Activated T-cell treated with anti-CD3 and anti-CD28 coated beads, Interleukin-2, amount 50 U/mL, for 72 hours (primary cell): Measurements from ENCODE around the gene KRT71. TPM values are rescaled to one million over a fixed set of nuclear protein-coding genes. Genes with fewer than 3 reads are reported as not detected.

Experiments used
- ATAC-seq, 2 donors: fragments of 150-1000 bp; cut with Tn5 transposase; replicated peaks in 1 of 2; 2 replicates each; pipeline ENCODE4 v1.10.0; 2021; ENCODE audit warnings: moderate library complexity in 2 of 2, mild to moderate bottlenecking in 1 of 2
- DNase-seq, 2 donors: peaks; one replicate each; pipeline ENCODE4 v3.0.0; 2021 to 2022; ENCODE audit warnings: mixed read lengths in 1 of 2
- H3K27ac Mint-ChIP-seq: one replicate; pipeline ENCODE4 v1.8.0; 2022; ENCODE audit warnings: mild to moderate bottlenecking, moderate library complexity, mixed read lengths
- H3K27me3 Mint-ChIP-seq: one replicate; pipeline ENCODE4 v1.8.0; 2022; ENCODE audit warnings: low read depth, mixed read lengths
- H3K36me3 Mint-ChIP-seq, 2 donors: one replicate each; pipeline ENCODE4 v1.8.0; 2022; ENCODE audit warnings: mixed read lengths in 2 of 2, mild to moderate bottlenecking in 1 of 2; ENCODE audit not compliant: insufficient read depth in 2 of 2
- H3K4me1 Mint-ChIP-seq: one replicate; pipeline ENCODE4 v1.8.0; 2022; ENCODE audit warnings: low read depth, mixed read lengths
- H3K4me3 Mint-ChIP-seq, 2 donors: one replicate each; pipeline ENCODE4 v1.8.0; 2022; ENCODE audit warnings: mild to moderate bottlenecking in 2 of 2, mixed read lengths in 2 of 2, moderate library complexity in 2 of 2
- H3K9me3 Mint-ChIP-seq, 2 donors: one replicate each; pipeline ENCODE4 v1.8.0; 2022; ENCODE audit warnings: mixed read lengths in 2 of 2
- total RNA-seq, 2 donors: library from RNA; stranded (reverse); gene quantifications; one replicate each; pipeline ENCODE4 v1.2.3, GENCODE V29; 2022

Gene KRT71
- total RNA-seq, 2 donors from 2014 or later, result not detected

DNA sequence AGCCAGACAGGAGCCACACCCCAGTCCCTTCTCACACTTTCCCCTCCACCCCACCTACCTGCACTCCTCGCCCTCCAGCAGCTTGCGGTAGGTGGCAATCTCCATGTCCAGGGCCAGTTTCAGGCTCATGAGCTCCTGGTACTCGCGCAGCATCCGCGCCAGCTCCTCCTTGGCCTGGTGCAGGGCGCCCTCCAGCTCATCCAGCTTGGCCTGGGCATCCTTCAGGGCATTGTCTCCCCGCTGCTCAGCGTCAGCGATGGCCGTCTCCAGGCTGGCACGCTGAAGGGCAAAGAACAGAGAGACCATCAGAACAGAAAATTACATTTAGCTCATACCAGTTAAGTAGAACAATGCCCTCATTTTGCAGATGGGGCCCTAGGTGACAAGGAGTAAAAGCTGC is 15.2 kb upstream of the KRT71 start:
- ATAC-seq (no peak), DNase-seq (no peak)
- no peaks in the 10 kb centered on the region for H3K9me3 Mint-ChIP-seq
- peaks cover 4% of the 10 kb centered on the region for H3K4me1 Mint-ChIP-seq
- H3K36me3 Mint-ChIP-seq, result no peaks in the 10 kb centered on the region
- H3K27me3 Mint-ChIP-seq, result peaks cover 21% of the 10 kb centered on the region
- no peak overlapping the region for H3K4me3 Mint-ChIP-seq
- H3K27ac Mint-ChIP-seq, result no peak overlapping the region

DNA sequence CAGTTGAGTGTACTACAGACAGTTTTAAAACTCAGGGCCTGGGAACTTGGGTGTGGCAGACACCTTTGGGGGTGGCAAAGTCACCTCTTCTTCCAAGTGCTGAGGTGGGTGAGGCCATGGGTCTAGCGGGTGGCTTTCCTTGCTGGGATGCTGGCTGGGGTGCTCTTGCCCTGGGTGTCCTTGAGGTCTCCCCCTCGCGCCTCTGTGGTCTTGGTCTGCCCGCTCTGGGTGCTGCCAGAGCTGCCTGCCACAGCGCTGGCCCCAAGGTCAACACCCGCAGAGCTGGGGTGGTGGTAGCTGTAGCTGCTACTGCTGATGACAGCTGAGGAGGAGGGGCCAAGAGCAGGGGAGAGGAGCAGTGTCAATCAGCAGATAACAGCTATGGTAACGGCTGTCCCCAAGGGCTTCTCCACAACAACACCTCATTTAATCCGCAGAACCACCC is 13.9 kb upstream of the KRT71 start:
- H3K4me1 Mint-ChIP-seq, result no peaks in the 10 kb centered on the region
- peak in 1 of 2 donors; percentile 59 for ATAC-seq

DNA sequence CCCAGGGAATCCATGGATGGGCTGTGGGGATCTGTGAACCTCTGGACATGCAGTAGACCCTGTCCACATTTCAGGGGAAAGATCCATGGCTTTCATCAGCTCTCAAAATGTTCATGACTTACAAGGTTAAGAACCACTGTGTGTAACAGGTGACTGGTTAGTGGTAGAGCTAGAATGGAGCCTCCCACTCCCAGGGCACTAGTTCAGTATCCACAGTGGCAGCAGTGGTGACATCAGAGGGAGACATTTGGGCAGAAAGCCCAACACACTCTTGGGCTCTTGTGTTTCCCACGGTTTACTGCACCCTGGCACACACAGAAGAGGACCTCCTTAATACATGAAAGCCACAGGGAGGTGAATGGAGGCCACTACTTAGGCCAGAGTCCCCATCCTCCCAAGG is 11.6 kb upstream of the KRT71 start:
- H3K27ac Mint-ChIP-seq, result no peak overlapping the region
- H3K4me3 Mint-ChIP-seq, result no peak overlapping the region
- ATAC-seq (no peak), DNase-seq (no peak)
- no peaks in the 10 kb centered on the region for H3K4me1 Mint-ChIP-seq
- H3K9me3 Mint-ChIP-seq, result no peaks in the 10 kb centered on the region
- H3K36me3 Mint-ChIP-seq, result no peaks in the 10 kb centered on the region
- peaks cover 21% of the 10 kb centered on the region for H3K27me3 Mint-ChIP-seq

More for the DNA sequence above, 13.9 kb upstream of the KRT71 start:
- no peak overlapping the region for H3K4me3 Mint-ChIP-seq
- peaks cover 21% of the 10 kb centered on the region for H3K27me3 Mint-ChIP-seq
- peak in 1 of 2 donors; percentile 6 for DNase-seq
- H3K36me3 Mint-ChIP-seq, result no peaks in the 10 kb centered on the region
- H3K27ac Mint-ChIP-seq, result no peak overlapping the region
- no peaks in the 10 kb centered on the region for H3K9me3 Mint-ChIP-seq

DNA sequence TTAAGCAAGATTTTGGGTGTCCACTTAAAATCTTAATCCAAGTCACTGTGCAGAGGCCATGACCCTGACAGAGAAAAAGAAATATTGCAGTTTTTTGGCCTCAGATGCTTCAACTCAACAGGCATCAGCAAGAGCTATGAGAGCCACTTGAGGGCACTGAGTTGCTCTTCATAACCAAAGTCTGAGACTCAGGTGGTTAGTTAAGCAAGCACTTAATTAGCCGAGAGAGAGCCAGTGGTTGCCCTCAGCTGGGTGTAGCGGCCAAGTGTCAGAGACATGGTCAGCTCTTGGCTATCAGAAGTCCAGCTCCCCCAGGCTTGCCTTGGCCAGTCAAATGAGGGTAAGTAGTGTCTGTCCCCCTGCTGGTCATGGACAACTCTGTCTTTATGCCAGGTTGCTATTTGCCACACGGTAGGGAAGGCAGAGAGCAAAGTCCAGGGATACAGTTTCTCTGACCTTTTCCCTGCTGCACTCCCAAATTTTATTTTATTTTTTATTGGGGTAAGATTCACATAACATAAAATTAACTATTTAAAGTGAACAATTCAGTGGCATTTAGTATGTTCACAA is 9.0 kb upstream of the KRT71 start:
- H3K4me1 Mint-ChIP-seq, result no peaks in the 10 kb centered on the region
- H3K4me3 Mint-ChIP-seq, result no peak overlapping the region
- ATAC-seq (no peak), DNase-seq (no peak)
- H3K27me3 Mint-ChIP-seq, result peaks cover 13% of the 10 kb centered on the region
- no peak overlapping the region for H3K27ac Mint-ChIP-seq
- no peaks in the 10 kb centered on the region for H3K9me3 Mint-ChIP-seq
- H3K36me3 Mint-ChIP-seq, result no peaks in the 10 kb centered on the region

DNA sequence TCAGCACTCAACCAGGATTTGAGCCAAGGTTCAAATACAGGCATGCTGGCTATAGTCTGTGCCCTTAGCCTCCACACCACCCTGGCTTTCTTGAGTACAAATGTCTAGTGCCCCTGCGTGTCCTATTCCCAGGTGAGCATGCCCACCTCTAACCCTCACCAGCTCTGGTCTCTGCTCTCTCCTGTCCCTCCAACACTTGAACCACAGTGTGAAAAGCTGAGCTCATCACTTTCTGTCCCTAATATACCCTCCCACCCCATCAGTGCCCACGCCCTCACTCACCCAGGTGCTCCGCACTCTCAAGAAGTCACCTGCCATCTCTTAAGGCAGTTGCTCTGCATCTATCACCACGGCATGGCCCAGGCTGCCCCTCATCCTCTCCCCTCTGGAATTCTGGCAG is 7.0 kb upstream of the KRT71 start:
- no peaks in the 10 kb centered on the region for H3K4me1 Mint-ChIP-seq
- peaks cover 13% of the 10 kb centered on the region for H3K27me3 Mint-ChIP-seq
- no peak overlapping the region for H3K27ac Mint-ChIP-seq
- H3K4me3 Mint-ChIP-seq, result no peak overlapping the region
- H3K36me3 Mint-ChIP-seq, result no peaks in the 10 kb centered on the region
- no peak for ATAC-seq
- no peaks in the 10 kb centered on the region for H3K9me3 Mint-ChIP-seq
- DNase-seq, result no peak

DNA sequence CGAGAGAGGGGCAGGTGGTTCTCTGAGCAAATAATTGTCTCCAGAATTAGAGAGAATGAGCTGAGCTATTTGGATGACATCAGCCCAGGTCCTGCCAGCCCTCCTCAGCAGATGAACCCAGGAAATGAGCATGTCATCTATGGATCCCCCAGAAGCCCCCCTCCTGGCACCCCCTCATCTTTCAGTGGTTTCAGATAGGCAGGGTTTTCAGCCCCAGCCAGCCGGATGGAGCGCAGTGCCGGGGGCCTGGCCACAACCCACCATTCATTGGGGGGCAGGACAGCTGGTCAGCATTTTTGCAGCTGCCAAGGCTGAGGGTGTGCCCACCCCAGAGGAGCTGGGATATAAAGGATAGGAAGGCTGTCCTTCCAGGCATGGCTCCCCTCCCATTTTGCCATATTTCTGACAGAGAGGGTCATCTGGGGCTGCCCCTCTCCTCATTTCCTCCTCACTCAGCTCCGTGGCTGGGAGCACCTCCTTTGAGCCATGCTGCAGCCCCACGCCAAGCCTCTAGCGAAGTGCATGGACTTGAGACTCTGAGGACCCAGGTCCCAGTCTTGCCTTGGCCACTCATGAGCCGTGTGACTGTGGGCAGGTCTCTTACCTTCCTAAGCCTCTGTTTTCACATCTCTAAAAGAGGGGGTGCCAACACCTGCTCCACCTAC is 6.0 kb upstream of the KRT71 start:
- Mint-ChIP-seq H3K9me3 (no peaks in the 10 kb centered on the region), H3K36me3 (no peaks in the 10 kb centered on the region), H3K27ac (no peak overlapping the region), H3K27me3 (peaks cover 8% of the 10 kb centered on the region), H3K4me3 (no peak overlapping the region), H3K4me1 (no peaks in the 10 kb centered on the region)
- no peak for DNase-seq
- no peak for ATAC-seq

DNA sequence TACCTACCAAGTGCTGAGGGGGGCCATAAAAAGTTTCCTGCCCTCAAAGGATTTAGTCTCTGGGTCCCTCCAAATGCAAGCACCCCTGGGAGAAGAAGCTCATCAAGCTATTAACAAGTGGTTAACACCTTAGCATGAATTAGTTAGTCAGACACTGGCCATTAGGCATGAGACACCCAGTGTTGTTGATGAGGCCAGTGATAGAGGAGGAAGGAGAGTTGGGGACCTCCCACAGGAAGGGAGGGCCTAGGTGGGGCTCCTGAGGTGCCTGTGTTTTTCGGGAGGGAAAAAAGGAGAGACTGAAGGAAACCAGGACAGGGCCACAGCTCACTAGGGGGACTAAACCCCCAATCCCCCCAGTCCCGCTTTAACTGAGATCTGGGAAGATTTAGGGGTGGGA is 4.5 kb upstream of the KRT71 start:
- no peak overlapping the region for H3K4me3 Mint-ChIP-seq
- DNase-seq (no peak), ATAC-seq (no peak)
- H3K27ac Mint-ChIP-seq, result no peak overlapping the region
- H3K36me3 Mint-ChIP-seq, result no peaks in the 10 kb centered on the region
- no peaks in the 10 kb centered on the region for H3K27me3 Mint-ChIP-seq
- H3K4me1 Mint-ChIP-seq, result no peaks in the 10 kb centered on the region
- H3K9me3 Mint-ChIP-seq, result no peaks in the 10 kb centered on the region

DNA sequence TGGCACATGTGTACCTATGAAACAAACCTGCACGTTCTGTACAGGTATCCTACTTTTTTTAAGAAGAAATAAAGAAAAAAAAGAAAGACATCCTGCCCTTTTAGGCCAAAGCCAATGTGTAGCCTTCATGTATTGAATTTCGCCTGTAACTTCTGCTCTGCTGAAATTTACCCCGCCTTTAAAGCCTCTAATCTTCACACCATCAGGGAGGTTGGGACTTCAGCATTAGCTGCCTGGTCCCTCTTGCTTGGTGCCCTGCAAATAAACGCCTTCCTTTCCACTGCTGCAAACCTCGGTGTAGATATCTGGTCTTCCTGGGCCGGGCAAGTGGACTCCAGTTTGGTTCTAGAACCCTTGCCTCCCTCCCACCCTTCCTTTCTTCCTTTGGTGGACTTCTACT is 2.6 kb upstream of the KRT71 start:
- no peak overlapping the region for H3K4me3 Mint-ChIP-seq
- DNase-seq, result no peak

DNA sequence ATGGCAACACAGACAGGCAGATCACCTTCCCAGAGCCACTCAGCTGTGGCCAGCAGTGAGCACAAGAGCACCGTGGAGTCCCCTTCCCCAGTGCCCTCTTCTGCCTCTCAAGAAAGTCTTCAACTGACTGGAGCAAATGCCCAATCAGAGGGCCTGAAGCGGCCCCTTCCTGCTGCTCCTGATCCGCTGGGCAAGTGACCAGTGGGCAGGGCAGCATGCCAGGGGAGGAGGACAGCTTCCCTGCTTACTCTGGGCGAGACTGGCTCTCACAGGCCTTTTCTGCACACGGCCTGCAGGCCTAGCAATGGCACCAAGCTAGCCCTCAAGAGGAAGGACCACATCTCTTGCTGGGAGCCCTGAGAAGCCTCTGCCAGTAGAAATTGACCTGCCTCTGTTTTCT is 890 bp downstream of the KRT71 start:
- Mint-ChIP-seq H3K9me3 (no peaks in the 10 kb centered on the region), H3K36me3 (no peaks in the 10 kb centered on the region), H3K4me1 (no peaks in the 10 kb centered on the region), H3K27ac (no peak overlapping the region), H3K4me3 (no peak overlapping the region), H3K27me3 (peaks cover 16% of the 10 kb centered on the region)
- ATAC-seq (no peak), DNase-seq (no peak)

More for the DNA sequence above, 2.6 kb upstream of the KRT71 start:
- no peak for ATAC-seq
- no peaks in the 10 kb centered on the region for H3K36me3 Mint-ChIP-seq
- no peaks in the 10 kb centered on the region for H3K9me3 Mint-ChIP-seq
- peaks cover 14% of the 10 kb centered on the region for H3K27me3 Mint-ChIP-seq
- H3K4me1 Mint-ChIP-seq, result no peaks in the 10 kb centered on the region
- no peak overlapping the region for H3K27ac Mint-ChIP-seq

DNA sequence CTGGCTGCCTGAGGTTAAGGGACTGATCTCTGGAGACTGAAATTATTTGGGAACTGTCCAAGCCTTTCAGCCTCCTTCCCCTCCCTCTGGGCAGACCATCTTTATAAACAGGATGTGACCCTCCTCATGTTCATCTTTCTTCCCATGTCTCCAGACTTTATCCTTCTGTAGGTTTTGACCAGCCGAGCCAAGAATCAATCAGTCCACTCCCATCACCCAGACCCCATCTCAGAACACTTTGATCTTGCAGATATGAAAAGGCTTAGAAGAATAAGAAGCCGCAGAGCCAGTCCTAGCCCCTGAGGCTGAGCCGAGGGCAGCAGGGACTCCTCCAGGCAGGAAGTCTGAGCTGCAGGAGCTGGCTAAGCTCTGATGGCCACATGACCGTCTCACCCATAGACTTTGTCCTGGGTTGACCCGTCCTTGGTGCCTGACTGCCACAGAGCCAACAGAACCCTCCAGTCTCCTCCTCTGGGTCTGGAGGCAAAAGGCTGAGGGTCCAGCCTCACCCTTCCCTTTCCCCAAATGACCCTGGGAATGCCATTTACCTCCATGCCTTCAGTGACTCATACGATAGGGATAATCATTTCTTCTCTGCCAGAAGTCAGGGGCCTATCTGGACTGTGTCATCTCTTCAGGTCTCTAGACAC is 1.6 kb downstream of the KRT71 start:
- Mint-ChIP-seq H3K4me3 (no peak overlapping the region), H3K27me3 (peaks cover 16% of the 10 kb centered on the region), H3K27ac (no peak overlapping the region), H3K36me3 (no peaks in the 10 kb centered on the region), H3K9me3 (no peaks in the 10 kb centered on the region), H3K4me1 (no peaks in the 10 kb centered on the region)
- no peak for ATAC-seq
- no peak for DNase-seq

DNA sequence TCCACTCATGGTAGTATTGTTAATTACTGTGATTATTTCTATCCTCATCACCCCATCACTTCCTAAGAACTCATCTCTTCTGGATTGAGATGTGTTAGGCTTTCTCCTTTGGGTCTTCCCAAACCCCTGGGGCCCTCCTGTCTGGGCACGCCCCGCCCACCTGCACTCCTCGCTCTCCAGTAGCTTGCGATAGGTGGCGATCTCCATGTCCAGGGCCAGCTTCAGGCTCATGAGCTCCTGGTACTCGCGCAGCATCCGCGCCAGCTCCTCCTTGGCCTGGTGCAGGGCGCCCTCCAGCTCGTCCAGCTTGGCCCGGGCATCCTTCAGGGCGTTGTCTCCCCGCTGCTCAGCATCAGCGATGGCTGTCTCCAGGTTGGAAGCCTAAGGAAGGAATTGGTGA is 6.8 kb downstream of the KRT71 start:
- Mint-ChIP-seq H3K27ac (no peak overlapping the region), H3K4me3 (no peak overlapping the region), H3K27me3 (peaks cover 6% of the 10 kb centered on the region), H3K9me3 (no peaks in the 10 kb centered on the region), H3K4me1 (peaks cover 7% of the 10 kb centered on the region), H3K36me3 (no peaks in the 10 kb centered on the region)
- ATAC-seq (no peak), DNase-seq (no peak)

DNA sequence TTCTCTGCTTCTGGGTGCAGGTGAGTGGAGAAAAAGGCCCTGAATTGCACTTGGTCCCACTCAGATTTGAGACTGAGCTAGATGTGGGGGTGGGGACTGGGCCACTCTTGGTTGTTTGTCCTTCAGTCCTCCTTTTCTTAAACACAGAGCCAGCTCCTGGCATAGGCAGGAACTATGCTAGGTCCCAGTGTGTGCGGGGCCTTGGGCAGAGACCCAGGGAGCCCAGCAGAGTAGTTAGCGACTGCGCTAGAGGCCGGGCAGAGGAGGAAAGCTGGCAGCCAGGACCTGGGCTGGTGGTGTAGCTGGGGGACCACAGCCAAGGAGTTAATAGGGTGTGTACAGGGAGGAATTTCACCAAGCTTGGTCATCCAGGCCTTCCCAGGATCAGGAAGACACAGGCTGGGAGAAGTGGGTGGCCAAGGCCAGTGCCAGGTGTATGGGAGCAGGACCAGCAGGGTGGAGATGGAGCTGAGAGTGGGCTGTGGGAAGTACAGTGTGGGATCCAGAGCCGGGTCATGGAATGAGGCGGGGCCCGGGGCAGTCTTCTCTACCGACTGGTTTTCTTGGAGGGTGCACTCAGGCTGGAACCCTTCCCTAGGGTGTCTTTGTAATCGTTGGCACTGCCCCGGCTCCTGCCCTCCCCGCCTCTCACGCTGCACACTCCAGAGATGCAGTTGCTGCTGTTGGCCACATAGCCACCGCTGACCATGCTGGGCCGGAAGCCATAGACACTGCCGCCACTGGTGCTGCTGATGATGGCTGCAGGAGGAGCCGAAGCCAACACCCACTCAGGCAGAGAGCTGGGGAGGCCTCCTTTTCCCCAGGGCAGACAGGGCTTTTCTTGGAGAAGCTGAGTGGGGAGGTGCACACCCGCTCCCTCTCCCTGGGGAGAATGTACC is 8.7 kb downstream of the KRT71 start:
- Mint-ChIP-seq H3K4me3 (no peak overlapping the region), H3K9me3 (no peaks in the 10 kb centered on the region), H3K36me3 (no peaks in the 10 kb centered on the region), H3K4me1 (peaks cover 7% of the 10 kb centered on the region), H3K27ac (no peak overlapping the region), H3K27me3 (no peaks in the 10 kb centered on the region)
- ATAC-seq (no peak), DNase-seq (no peak)

DNA sequence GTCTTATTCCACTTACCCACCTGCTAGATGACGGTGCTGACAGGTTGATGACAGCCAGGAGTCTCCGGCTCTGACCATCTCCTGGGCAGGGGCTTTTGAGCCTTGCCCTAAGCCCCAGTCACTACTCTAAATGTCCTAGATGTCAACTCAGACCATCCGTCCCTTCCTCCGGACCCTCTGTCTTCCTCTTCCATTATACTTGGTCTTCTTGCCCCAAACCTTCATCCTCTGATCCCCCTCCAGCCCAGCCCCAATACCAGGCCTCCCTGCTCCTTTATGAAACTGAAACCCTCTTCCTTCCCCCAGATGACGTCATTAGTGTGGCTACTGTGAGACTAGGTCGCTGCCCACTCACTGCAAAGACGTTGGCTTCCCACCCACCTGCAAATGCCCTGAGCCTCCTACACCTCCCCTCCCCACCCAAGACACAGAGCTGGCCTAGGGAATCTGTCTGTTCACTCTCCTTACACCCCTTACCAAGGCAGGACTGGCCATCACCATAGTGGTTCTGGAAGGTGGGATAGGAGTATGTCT is 10.1 kb downstream of the KRT71 start:
- Mint-ChIP-seq H3K4me1 (peaks cover 7% of the 10 kb centered on the region), H3K9me3 (no peaks in the 10 kb centered on the region), H3K27me3 (no peaks in the 10 kb centered on the region), H3K4me3 (no peak overlapping the region), H3K27ac (no peak overlapping the region), H3K36me3 (no peaks in the 10 kb centered on the region)
- no peak for ATAC-seq
- DNase-seq, result no peak
